NOMO-1 treated with DMSO at 0.1 percent for 48 hours (cell line): Measurements from ENCODE around the gene HSPB6.

Experiments used
- DNase-seq: peaks from one replicate; lab custom pipeline; 2025; ENCODE audit not compliant: unreplicated experiment; lab: John Stamatoyannopoulos, UW

Gene HSPB6

GRCh38 chr19:35746531-35746930 is 10.3 kb downstream of the HSPB6 start:
- no peak for DNase-seq

- no peak for DNase-seq
Observed at GRCh38 chr19:35746087-35746462, 10.8 kb downstream of the HSPB6 start.

GRCh38 chr19:35745328-35746086 is 11.3 kb downstream of the HSPB6 start, which contains the start of the genes PSENEN and U2AF1L4:
PSENEN (plus strand) TSS chr19:35745651; CDS start chr19:35745931, 280 bp downstream.
U2AF1L4 (minus strand) TSS chr19:35745418; CDS start chr19:35745391, 27 bp downstream.
- peak; percentile 99 for DNase-seq

- peak; percentile 90 for DNase-seq
Observed at GRCh38 chr19:35744430-35745327, 12.2 kb downstream of the HSPB6 start.

- DNase-seq, result no peak
Observed at GRCh38 chr19:35743640-35744429, 13.0 kb downstream of the HSPB6 start.

GRCh38 chr19:35742121-35742724 is 14.6 kb downstream of the HSPB6 start, which contains the start of gene IGFLR1:
IGFLR1 (minus strand) TSS chr19:35742452; CDS start chr19:35741180, 1,272 bp downstream.
- peak; percentile 62 for DNase-seq

GRCh38 chr19:35741203-35741515 is 15.7 kb downstream of the HSPB6 start:
- DNase-seq, result no peak

GRCh38 chr19:35740423-35741202 is 16.2 kb downstream of the HSPB6 start:
- peak; percentile 97 for DNase-seq

GRCh38 chr19:35740108-35740422 is 16.8 kb downstream of the HSPB6 start:
- no peak for DNase-seq

- no peak for DNase-seq
Observed at GRCh38 chr19:35739275-35740107, 17.3 kb downstream of the HSPB6 start.

- DNase-seq, result no peak
Observed at GRCh38 chr19:35738887-35739229, 18.0 kb downstream of the HSPB6 start.

- DNase-seq, result no peak
Observed at GRCh38 chr19:35738021-35738886, 18.6 kb downstream of the HSPB6 start.

- no peak for DNase-seq
Observed at GRCh38 chr19:35736913-35737886, 19.6 kb downstream of the HSPB6 start.

GRCh38 chr19:35734889-35735288 is 21.9 kb downstream of the HSPB6 start:
- no peak for DNase-seq

GRCh38 chr19:35734273-35734672 is 22.6 kb downstream of the HSPB6 start:
- DNase-seq, result no peak

- DNase-seq, result no peak
Observed at GRCh38 chr19:35733180-35734125, 23.4 kb downstream of the HSPB6 start.
